OCI-LY3 (cell line): Measurements from ENCODE around the gene LUZP1.
"Not testable (repeated sequence)": the region's sequence is repeated elsewhere in the genome, so short reads cannot be mapped to it uniquely, and the experiment has no call there.

Source experiments
- H2AFZ ChIP-seq: fragments of 200-600, 300-600 bp; shearing (Covaris generic); 2 replicates; pipeline ENCODE4 v1.6.0; 2014; ENCODE audit warnings: antibody characterized with exemption, low read depth, low read length
- H3K27ac ChIP-seq: fragments of 200-600, 300-600 bp; sonication (generic); 2 replicates; pipeline ENCODE4 v1.5.1; 2014; ENCODE audit warnings: mild to moderate bottlenecking, low read length, moderate library complexity, mixed read lengths
- H3K27me3 ChIP-seq: fragments of 200-600, 300-600 bp; sonication (generic); 2 replicates; pipeline ENCODE4 v1.6.1; 2014; ENCODE audit warnings: low read depth, low read length, mixed read lengths
- H3K36me3 ChIP-seq: fragments of 200-600, 300-600 bp; sonication (generic); replicated peaks from 2 replicates; pipeline ENCODE3; 2014; ENCODE audit warnings: low read depth, low read length, mixed read lengths
- H3K4me1 ChIP-seq: fragments of 300-600, 200-600 bp; sonication (generic); 2 replicates; pipeline ENCODE4 v1.6.1; 2014; ENCODE audit warnings: low read length, mixed read lengths
- H3K4me2 ChIP-seq: fragments of 200-600, 300-600 bp; sonication (generic); 2 replicates; pipeline ENCODE4 v1.6.1; 2014; ENCODE audit warnings: low read length, mixed read lengths
- H3K4me3 ChIP-seq: fragments of 300-600, 200-600 bp; sonication (generic); 2 replicates; pipeline ENCODE4 v1.5.1; 2014; ENCODE audit warnings: antibody characterized with exemption, mild to moderate bottlenecking, low read length, moderate library complexity
- H3K79me2 ChIP-seq: fragments of 300-600, 200-600 bp; shearing (Covaris generic); 2 replicates; pipeline ENCODE4 v1.6.1; 2014; ENCODE audit warnings: mild to moderate bottlenecking, low read length, mixed read lengths
- H3K9ac ChIP-seq: fragments of 300-600, 200-600 bp; shearing (Covaris generic); 2 replicates; pipeline ENCODE4 v1.6.0; 2014; ENCODE audit warnings: mild to moderate bottlenecking, low read length, moderate library complexity
- H3K9me3 ChIP-seq: fragments of 200-600, 300-600 bp; shearing (Covaris generic); 2 replicates; pipeline ENCODE4 v1.6.1; 2014; ENCODE audit warnings: low read length, mixed read lengths; ENCODE audit not compliant: insufficient read depth
- H4K20me1 ChIP-seq: fragments of 200-600, 300-600 bp; sonication (generic); 2 replicates; pipeline ENCODE4 v1.6.1; 2016; ENCODE audit warnings: low read length, mixed read lengths; ENCODE audit not compliant: insufficient read depth
- CTCF ChIP-seq: fragments of 200-600, 300-600 bp; sonication (generic); IDR thresholded peaks from 2 replicates; pipeline ENCODE4 v1.5.1; 2014; ENCODE audit warnings: antibody characterized with exemption, low read length, low read depth
- EZH2phosphoT487 ChIP-seq: fragments of 200-600 bp; shearing (Covaris generic); IDR thresholded peaks from 2 replicates; pipeline ENCODE4 v1.6.1; 2018; ENCODE audit warnings: antibody characterized with exemption, mixed run types, low read depth

The LUZP1 gene

GRCh38 chr1:23194119-23194984 is 25.7 kb upstream of the LUZP1 start:
- no peak overlapping the region for H3K27ac ChIP-seq

GRCh38 chr1:23193391-23194118 is 24.9 kb upstream of the LUZP1 start:
- Histone ChIP-seq H3K27me3 (no peaks in the 10 kb centered on the region), H3K9me3 (no peaks in the 10 kb centered on the region), H3K4me3 (no peak overlapping the region), H2AFZ (no peak overlapping the region), H3K36me3 (no peaks in the 10 kb centered on the region), H3K79me2 (no peaks in the 10 kb centered on the region), H4K20me1 (no peaks in the 10 kb centered on the region), H3K4me2 (no peak overlapping the region), H3K27ac (no peak overlapping the region), H3K4me1 (no peaks in the 10 kb centered on the region), H3K9ac (no peak overlapping the region)
- TF ChIP-seq CTCF (no peak), EZH2phosphoT487 (no peak)

More at GRCh38 chr1:23194119-23194984, 25.7 kb upstream of the LUZP1 start:
- no peaks in the 10 kb centered on the region for H3K79me2 ChIP-seq
- TF ChIP-seq EZH2phosphoT487 = no peak
- H2AFZ ChIP-seq = no peak overlapping the region
- no peak overlapping the region for H3K4me2 ChIP-seq
- no peak overlapping the region for H3K4me3 ChIP-seq
- H3K9ac ChIP-seq = no peak overlapping the region
- H4K20me1 ChIP-seq = no peaks in the 10 kb centered on the region
- no peaks in the 10 kb centered on the region for H3K27me3 ChIP-seq
- no peaks in the 10 kb centered on the region for H3K4me1 ChIP-seq
- no peaks in the 10 kb centered on the region for H3K36me3 ChIP-seq
- H3K9me3 ChIP-seq = no peaks in the 10 kb centered on the region

DNA sequence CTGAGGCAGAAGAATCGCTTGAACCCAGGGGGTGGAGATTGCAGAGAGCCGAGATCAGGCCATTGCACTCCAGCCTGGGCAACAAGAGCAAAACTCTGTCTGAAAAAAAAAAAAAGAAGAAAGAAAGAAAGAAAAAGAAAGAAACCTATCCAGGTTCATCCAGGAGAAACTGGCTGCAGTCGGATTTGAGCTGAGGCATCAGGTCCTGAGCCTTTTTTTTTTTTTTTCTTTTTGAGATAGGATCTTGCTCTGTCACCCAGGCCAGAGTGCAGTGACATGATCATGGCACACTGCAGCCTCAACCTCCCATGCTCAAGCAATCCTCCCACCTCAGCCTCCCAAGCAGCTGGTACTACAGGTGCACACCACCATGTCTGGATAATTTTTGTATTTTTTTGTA is 22.5 kb upstream of the LUZP1 start:
- H3K27ac ChIP-seq = no peak overlapping the region
- no peaks in the 10 kb centered on the region for H3K79me2 ChIP-seq
- no peaks in the 10 kb centered on the region for H3K36me3 ChIP-seq
- no peak overlapping the region for H3K9ac ChIP-seq
- no peaks in the 10 kb centered on the region for H3K4me1 ChIP-seq
- H3K4me3 ChIP-seq = no peak overlapping the region
- H4K20me1 ChIP-seq = no peaks in the 10 kb centered on the region
- no peaks in the 10 kb centered on the region for H3K9me3 ChIP-seq
- no peaks in the 10 kb centered on the region for H3K27me3 ChIP-seq
- no peak overlapping the region for H2AFZ ChIP-seq
- TF ChIP-seq EZH2phosphoT487 = no peak
- no peak for TF ChIP-seq CTCF
- H3K4me2 ChIP-seq = no peak overlapping the region

- H3K4me2 ChIP-seq, H3K36me3 ChIP-seq, H3K9me3 ChIP-seq, H4K20me1 ChIP-seq, H3K4me1 ChIP-seq, H3K79me2 ChIP-seq, H3K9ac ChIP-seq, H3K4me3 ChIP-seq, H2AFZ ChIP-seq, H3K27ac ChIP-seq, H3K27me3 ChIP-seq: not testable (repeated sequence)
Measured at GRCh38 chr1:23188936-23189452, 20.3 kb upstream of the LUZP1 start.

DNA sequence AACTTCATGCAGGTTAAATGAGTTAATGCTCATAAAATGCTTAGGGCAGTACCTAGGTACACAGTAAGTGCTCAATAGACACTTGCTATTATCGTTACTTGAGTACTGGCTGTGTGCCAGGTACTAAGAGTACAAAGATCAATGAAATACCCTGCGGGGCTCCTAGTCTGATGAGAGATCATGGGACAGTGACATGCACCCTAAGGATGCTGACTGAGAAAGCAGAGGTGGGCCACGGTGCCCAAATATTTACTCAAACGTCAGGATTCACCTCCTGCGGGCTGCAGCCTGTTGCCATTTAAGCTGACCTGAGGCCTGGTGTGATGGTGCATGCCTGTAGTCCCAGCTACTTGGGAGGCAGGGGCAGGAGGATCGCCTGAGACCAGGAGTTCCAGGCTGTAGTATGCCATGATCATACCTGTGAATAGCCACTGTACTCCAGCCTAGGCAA is 19.8 kb upstream of the LUZP1 start:
- Histone ChIP-seq H3K27me3 (peaks cover 4% of the 10 kb centered on the region; the same call in 1 of the 2 replicates), H3K27ac (no peak overlapping the region), H3K9me3 (no peaks in the 10 kb centered on the region), H4K20me1 (no peaks in the 10 kb centered on the region), H3K4me2 (no peak overlapping the region), H3K79me2 (no peaks in the 10 kb centered on the region), H3K4me1 (peaks cover 5% of the 10 kb centered on the region; the same call in 1 of the 2 replicates), H3K36me3 (no peaks in the 10 kb centered on the region), H3K9ac (no peak overlapping the region), H3K4me3 (no peak overlapping the region), H2AFZ (no peak overlapping the region)
- TF ChIP-seq EZH2phosphoT487 (no peak), CTCF (no peak)
